NCI-H187 (cell line): Measurements from ENCODE around the gene DAPK3.

ENCODE experiments used
- DNase-seq, 2 experiments: peaks; one replicate each; lab custom pipeline; 2025; lab: John Stamatoyannopoulos, UW

Gene DAPK3

DNA sequence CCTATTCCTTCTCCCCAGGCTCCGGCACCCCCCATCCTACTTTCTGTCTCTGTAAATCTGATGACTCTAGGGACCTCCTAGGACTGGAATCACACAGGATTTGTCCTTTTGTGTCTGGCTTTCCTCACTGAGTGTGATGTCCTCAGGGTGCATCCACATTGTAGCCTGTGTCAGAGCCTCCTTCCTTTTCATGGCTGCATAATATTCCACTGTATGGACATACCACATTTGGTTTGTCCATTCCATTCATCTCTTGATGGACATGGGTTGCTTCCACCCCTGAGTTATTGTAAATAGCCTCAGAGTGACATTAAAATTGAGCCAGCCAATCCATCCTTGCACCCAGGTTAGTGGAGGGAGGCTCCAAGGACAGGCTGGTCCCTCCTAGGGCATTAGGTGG, 60.8 kb downstream of the DAPK3 start:
- DNase-seq, result no peak
